Muscle of leg (tissue), 11 donors: ENCODE measurements around the gene PRSS8. TPM values are rescaled to one million over a fixed set of nuclear protein-coding genes. Genes with fewer than 3 reads are reported as not detected.
"Not testable (repeated sequence)": the region's sequence is repeated elsewhere in the genome, so short reads cannot be mapped to it uniquely, and the experiment has no call there.

Source experiments
- DNase-seq: peaks from one replicate; pipeline ENCODE4 v3.0.0; 2013
- H3K27ac ChIP-seq: one replicate; pipeline ENCODE4 v1.5.1; 2013; ENCODE audit warnings: mild to moderate bottlenecking, low read length, control low read depth
- H3K27me3 ChIP-seq: one replicate; pipeline ENCODE4 v1.6.1; 2013; ENCODE audit warnings: low read length; ENCODE audit not compliant: control insufficient read depth, insufficient read depth
- H3K36me3 ChIP-seq: one replicate; pipeline ENCODE4 v1.6.1; 2013; ENCODE audit warnings: low read length; ENCODE audit not compliant: control insufficient read depth, insufficient read depth
- H3K4me1 ChIP-seq: one replicate; pipeline ENCODE4 v1.6.1; 2013; ENCODE audit warnings: low read length; ENCODE audit not compliant: control insufficient read depth, insufficient read depth
- H3K4me3 ChIP-seq: one replicate; pipeline ENCODE4 v1.5.1; 2013; ENCODE audit warnings: low read length, control low read depth
- H3K9me3 ChIP-seq: replicated peaks from 2 replicates; pipeline ENCODE4 v1.6.1; 2013; ENCODE audit warnings: low read depth, low read length; ENCODE audit not compliant: control insufficient read depth
- WGBS: methylation state at CpG from one replicate; pipeline ENCODE4 v1.1.5; 2013; ENCODE audit warnings: missing lambda C conversion rate; ENCODE audit not compliant: insufficient coverage; 5-methylcytosine and 5-hydroxymethylcytosine counted together
- polyA plus RNA-seq, 8 donors: library from polyadenylated mRNA; unstranded; fragments of 120-200 nt; gene quantifications; one replicate each; pipeline versions ENCODE4 v1.2.1 to v1.2.3, GENCODE V29; 2013; ENCODE audit warnings: inconsistent platforms in 1 of 8, low replicate concordance in 1 of 8; ENCODE audit not compliant: insufficient read length in 8 of 8, insufficient read depth in 1 of 8
- total RNA-seq: library from RNA; stranded (reverse); fragments of 120-200 nt; gene quantifications from one replicate; pipeline ENCODE4 v1.2.4, GENCODE V29; 2013

Gene PRSS8
- total and polyA plus RNA-seq, 9 donors, result 0.14 to 13.1 (median 0.47) TPM; not detected in 2

DNA sequence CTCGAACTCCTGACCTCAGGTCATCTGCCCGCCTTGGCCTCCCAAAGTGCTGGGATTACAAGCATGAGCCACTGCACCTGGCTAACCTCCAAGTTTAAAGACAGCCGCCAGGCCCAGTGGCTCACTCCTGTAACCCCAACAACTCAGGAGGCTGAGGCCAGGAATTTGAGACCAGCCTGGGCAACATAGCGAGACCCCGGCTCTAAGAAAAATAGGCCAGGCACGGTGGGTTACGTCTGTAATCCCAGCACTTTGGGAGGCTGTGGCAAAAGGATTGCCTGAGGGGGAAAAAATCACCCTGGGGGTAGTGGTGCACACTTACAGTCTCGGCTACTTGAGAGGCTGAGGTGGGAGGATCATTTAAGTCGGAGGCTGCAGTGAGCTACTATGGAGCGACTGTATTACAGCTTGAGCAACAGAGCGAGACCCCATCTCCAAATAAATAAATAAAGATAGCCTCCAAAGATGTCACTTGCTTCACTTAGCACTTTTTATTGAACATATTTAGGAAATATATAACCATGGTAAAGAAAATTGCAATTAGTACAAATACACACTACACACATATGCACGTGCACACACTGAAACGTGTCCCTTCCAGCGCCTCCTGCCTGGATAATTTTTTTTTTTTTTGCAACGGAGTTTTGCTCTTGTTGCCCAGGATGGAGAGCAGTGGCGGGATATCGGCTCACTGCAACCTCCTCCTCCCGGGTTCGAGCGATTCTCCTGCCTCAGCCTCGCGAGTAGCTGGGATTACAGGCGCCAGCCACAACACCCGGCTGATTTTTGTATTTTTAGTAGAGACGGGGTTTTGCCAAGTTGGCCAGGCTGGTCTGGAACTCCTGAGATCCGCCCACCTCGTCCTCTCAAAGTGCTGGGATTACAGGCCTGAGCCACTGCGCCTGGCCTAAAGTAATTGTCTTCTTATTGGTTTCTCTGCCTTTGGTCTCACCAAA, 28.7 kb downstream of the PRSS8 start:
- no peak overlapping the region for H3K27ac ChIP-seq
- no peak overlapping the region for H3K4me3 ChIP-seq
- 80% methylated on average over 11 of the region's 28 CpGs for WGBS
- DNase-seq, result no peak
- no peaks in the 10 kb centered on the region for H3K9me3 ChIP-seq
- peaks cover 27% of the 10 kb centered on the region for H3K4me1 ChIP-seq
- H3K27me3 ChIP-seq, result no peaks in the 10 kb centered on the region
- peaks cover 26% of the 10 kb centered on the region for H3K36me3 ChIP-seq

DNA sequence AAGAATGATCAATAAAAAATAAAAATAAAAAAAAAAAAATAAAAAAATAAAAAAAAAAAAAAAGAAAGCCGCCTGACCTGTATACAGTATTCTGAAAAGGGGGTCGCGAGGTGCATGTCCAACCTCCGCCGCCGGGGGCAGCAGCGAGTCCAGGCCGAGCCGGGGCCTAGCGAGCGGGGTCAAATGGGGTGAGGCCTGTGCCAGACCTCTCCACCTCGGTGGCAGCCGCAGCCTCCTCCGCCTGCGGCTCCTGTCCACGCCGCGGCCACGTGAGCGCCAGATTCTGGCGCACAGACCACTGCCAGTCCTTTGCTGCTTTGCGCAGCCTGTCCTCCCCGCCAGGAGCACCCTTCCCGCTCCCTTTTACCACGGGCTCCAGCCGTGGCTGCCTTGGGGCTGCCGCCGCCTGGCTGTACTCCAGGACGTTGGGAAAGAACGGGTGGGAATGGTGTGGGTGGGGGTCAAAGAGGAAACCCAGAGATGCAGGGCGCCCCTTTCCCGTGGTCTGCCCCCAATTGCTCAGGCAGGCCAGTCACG, 29.8 kb downstream of the PRSS8 start:
- peak; percentile 66 for DNase-seq
- Histone ChIP-seq H3K27ac (no peak overlapping the region), H3K4me3 (no peak overlapping the region)

DNA sequence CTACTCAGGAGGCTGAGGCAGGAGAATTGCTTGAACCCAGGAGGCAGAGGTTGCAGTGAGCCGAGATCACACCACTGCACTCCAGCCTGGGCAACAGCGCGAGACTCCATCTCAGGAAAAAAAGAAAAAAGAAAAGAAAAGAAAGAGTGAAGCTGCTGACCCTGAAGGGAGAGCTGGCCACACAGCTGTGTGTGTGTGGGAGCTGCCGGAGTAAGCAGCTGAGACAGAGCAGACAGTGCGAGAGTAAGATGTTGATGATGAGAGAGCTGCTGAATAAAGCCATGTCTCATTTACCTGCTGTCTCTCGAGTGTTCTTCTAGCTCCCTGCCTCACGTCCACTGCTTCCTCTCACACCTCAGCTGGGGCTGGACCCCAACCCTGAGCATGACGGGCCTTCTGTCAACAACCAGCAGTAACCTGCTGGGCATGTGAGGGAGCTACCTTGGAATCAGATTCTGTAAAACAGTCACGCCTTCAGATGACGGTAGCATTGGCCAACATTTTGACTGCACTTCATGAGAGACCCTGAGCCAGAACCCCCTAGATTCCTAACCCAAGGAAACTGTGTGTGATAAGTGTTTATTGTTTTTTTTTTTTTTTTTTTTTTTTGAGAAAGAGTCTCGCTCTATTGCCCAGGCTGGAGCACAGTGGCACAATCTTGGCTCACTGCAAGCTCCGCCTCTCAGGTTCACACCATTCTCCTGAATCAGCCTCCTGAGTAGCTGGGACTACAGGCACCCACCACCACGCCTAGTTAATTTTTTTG, 34.5 kb downstream of the PRSS8 start:
- 84% methylated on average over 6 of the region's 13 CpGs for WGBS
- DNase-seq, result not testable (repeated sequence)

More for the DNA sequence above, 29.8 kb downstream of the PRSS8 start:
- no peaks in the 10 kb centered on the region for H3K9me3 ChIP-seq
- no peaks in the 10 kb centered on the region for H3K27me3 ChIP-seq
- WGBS, result 5% methylated on average over 15 of the region's 33 CpGs
- peaks cover 15% of the 10 kb centered on the region for H3K36me3 ChIP-seq
- peaks cover 27% of the 10 kb centered on the region for H3K4me1 ChIP-seq

DNA sequence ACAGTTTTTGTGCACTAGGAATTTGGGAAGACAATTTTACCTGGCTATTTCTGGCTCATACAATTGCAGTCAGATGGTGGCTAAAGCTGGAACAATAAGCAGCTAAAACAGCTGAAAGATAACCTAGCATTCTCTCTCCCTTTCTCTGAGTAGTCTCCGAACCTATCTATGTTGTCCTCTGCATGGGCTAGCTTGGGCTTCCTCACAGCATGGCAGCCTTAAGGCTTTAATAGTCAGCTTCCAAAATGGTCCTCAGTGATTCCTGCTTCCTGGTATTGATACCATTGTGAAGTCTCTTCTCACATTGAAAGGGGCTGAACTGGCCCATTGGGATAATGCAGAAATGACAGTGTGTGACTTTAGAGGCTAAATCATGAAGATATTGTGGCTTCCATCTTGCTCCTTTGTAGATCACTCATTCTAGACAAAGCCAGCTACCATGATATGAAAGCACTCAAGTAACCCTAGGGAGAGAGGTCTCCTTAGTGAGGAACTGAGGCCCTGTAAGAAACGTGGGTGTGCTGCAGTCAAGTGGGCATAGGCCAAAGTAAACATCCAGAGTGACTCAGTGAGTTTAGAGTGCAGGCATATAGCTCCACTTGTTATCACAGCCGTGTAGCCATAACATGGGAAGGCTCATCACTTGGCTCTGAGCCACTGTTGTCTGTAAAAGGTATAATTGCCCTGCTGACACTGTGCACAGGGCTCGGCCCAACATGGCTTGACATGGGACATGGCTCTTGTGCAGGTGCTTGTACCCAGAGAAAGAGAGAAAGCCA, 35.5 kb downstream of the PRSS8 start:
- Histone ChIP-seq H3K9me3 (peaks cover 3% of the 10 kb centered on the region), H3K4me3 (no peak overlapping the region), H3K27ac (no peak overlapping the region), H3K4me1 (peaks cover 7% of the 10 kb centered on the region), H3K36me3 (no peaks in the 10 kb centered on the region), H3K27me3 (no peaks in the 10 kb centered on the region)
- no peak for DNase-seq
- WGBS, result 58% methylated on average over 4 of the region's 4 CpGs

More for the DNA sequence above, 34.5 kb downstream of the PRSS8 start:
- H3K27me3 ChIP-seq, H3K36me3 ChIP-seq, H3K9me3 ChIP-seq, H3K4me3 ChIP-seq, H3K4me1 ChIP-seq, H3K27ac ChIP-seq: not testable (repeated sequence)

DNA sequence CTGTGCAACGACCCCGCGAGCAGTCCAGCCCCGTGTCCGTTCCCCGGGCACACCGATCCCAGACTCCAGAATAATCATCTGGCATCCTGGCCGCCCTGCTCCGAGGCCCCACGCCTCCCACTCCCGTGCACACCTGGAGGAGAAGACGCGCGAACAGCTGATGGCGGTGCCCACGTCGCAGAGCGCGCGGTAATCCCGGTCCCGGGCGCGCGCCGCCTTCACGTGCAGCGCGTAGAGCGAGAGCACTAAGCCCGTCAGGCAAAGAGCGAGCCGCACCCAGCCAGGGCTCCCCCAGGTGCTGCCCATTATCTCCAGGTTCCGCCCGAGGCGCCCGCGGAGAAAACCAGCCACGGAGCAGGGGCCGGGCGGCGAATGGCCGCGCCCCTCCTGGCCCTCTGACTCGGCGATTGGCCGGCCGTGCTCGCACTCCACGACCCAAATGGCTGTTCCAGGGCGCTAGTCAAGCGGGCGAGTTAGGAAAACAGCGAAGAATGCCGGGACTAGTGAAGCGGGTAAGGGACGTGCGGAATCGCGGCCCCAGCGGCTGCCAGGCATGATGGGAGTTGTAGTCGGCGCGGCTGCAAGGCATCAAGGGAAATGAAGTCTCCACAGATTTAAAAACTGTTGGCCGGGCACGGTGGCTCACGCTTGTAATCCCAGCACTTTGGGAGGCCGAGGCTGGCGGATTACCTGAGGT, 41.0 kb downstream of the PRSS8 start, which contains the start of gene VKORC1:
Gene VKORC1, minus strand, starts transcription at position 374 of the 697 bp plus-strand sequence. Its CDS starts 68 bp downstream, at position 306.
- Histone ChIP-seq H3K4me1 (peaks cover 21% of the 10 kb centered on the region), H3K27me3 (no peaks in the 10 kb centered on the region)
- WGBS, result 0% methylated on average over 69 of the region's 69 CpGs

DNA sequence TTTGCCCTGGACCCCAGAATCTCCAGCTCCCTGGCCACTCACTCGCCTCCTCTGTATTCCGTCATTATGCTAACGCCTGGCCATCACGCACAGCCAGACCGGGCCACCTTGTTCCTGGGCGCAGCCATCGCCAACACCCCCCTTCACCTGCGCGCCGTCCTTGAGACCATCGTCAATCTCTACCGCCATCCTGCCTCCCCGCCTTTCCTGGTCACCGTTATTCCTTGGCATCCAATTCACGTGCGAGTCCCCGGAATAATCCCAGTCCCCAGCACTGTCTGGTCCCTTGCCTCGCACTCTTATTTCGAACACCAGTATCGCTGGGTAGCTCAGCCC, 41.5 kb downstream of the PRSS8 start:
- Histone ChIP-seq H3K4me3 (peak overlapping the region; percentile 92), H3K36me3 (peaks cover 23% of the 10 kb centered on the region), H3K27ac (peak overlapping the region; percentile 87), H3K4me1 (peaks cover 24% of the 10 kb centered on the region), H3K9me3 (no peaks in the 10 kb centered on the region), H3K27me3 (no peaks in the 10 kb centered on the region)
- WGBS, result under 1% methylated on average over 20 of the region's 20 CpGs
- DNase-seq, result no peak

More for the DNA sequence above, 41.0 kb downstream of the PRSS8 start, which contains the start of gene VKORC1:
- Histone ChIP-seq H3K9me3 (no peaks in the 10 kb centered on the region), H3K36me3 (peaks cover 19% of the 10 kb centered on the region), H3K27ac (peak within 1 kb of the TSS; percentile 87), H3K4me3 (peak within 1 kb of the TSS; percentile 92)
- DNase-seq, result peak; percentile 98

DNA sequence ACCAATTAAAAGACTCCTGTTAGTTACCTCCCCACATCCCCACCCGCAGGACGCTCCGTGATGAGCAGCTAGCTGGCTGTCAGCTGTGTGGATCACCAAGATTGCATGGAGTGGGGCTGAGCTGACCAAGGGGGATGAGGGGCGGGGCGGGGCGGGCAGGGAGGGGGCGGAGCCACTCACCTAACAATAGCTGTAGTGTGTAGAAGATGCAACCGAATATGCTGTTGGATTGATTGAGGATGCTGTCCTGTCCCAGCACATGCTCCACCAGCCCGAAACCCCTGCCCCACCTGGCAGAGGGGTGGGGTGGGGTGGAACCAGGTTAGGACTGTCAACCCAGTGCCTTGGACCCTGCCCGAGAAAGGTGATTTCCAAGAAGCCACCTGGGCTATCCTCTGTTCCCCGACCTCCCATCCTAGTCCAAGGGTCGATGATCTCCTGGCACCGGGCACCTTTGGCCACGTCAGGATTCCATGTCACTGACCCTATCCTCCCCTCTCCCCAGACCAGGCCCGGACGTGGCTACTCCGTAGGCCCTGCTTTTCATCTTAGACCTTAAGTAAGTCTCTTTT, 42.3 kb downstream of the PRSS8 start:
- Histone ChIP-seq H3K9me3 (no peaks in the 10 kb centered on the region), H3K27me3 (no peaks in the 10 kb centered on the region), H3K36me3 (peaks cover 31% of the 10 kb centered on the region), H3K4me1 (peaks cover 33% of the 10 kb centered on the region), H3K4me3 (peak overlapping the region; percentile 92), H3K27ac (peak overlapping the region; percentile 87)
- peak; percentile 44 for DNase-seq
- WGBS, result 35% methylated on average over 2 of the region's 17 CpGs

DNA sequence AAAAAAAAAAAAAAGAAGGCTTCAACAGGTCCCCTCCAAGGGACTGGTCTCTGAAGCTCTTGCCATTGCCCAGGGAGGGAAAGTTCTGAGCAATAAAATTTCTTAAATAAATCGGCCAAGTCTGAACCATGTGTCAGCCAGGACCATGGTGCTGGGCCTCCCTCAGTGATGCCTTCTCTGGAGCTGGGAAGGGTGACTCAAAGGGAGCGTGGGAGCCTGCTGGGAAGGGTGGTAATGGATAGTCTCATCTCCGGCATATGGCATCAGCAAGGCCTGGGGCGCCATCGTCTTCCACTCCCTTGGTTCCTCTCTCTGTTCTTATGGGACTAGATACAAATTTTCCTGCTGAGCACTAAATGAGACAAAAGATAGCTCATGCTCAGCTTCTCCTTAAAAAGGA, 43.2 kb downstream of the PRSS8 start:
- H3K27ac ChIP-seq, result no peak overlapping the region
- H3K36me3 ChIP-seq, result peaks cover 40% of the 10 kb centered on the region
- no peaks in the 10 kb centered on the region for H3K27me3 ChIP-seq
- H3K4me1 ChIP-seq, result peaks cover 42% of the 10 kb centered on the region
- no peak for DNase-seq
- no peaks in the 10 kb centered on the region for H3K9me3 ChIP-seq
- no peak overlapping the region for H3K4me3 ChIP-seq
- 86% methylated on average over 4 of the region's 5 CpGs for WGBS

DNA sequence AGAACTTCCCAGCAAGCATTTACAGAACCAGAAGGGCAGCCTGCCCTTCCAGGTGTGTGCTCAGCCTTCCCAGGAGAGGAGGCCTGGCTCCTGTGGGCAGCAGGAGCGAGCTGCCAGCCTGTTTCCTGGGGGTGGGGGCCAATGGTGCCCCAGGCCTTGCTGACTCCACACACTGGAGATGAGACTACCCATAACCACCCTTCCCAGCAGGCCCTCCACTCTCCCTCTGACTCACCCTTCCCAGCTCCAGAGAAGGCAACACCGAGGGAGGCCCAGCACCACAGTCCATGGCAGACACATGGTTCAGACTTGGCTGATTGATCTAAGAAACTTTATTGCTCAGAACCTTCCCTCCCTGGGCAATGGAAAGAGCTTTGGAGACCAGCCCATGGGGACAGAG, 45.0 kb downstream of the PRSS8 start:
- Histone ChIP-seq H3K4me1 (peaks cover 57% of the 10 kb centered on the region), H3K27me3 (no peaks in the 10 kb centered on the region), H3K4me3 (no peak overlapping the region), H3K36me3 (peaks cover 42% of the 10 kb centered on the region), H3K27ac (no peak overlapping the region), H3K9me3 (no peaks in the 10 kb centered on the region)
- no peak for DNase-seq
- 86% methylated on average over 1 of the region's 2 CpGs for WGBS
